Panc1 (cell line): ENCODE measurements around the gene INVS. TPM values are rescaled to one million over a fixed set of nuclear protein-coding genes. Genes with fewer than 3 reads are reported as not detected.

Experiments
- ATAC-seq: fragments of 200-7000 bp; cut with Tn5 transposase; 2 replicates; pipeline ENCODE4 v1.9.1; 2020; ENCODE audit warnings: mild to moderate bottlenecking, moderate library complexity
- BruUV-seq: library from RNA; stranded (reverse); fragments of 400-500 nt; replicated peaks from 2 replicates; lab custom pipeline; 2021; lab: Mats Ljungman, UMichigan
- CTCF ChIA-PET: fragments of 300-600 bp; sonication (Branson Sonifier 250); formaldehyde crosslinking; loops from one replicate; lab custom pipeline; 2022; ENCODE audit warnings: antibody characterized with exemption; lab: Charles Lee
- POLR2A ChIA-PET: fragments of 300-600 bp; sonication (Branson Sonifier 250); formaldehyde crosslinking; loops from one replicate; lab custom pipeline; 2022; ENCODE audit warnings: antibody characterized with exemption; lab: Charles Lee
- DNase-seq: peaks from one replicate; pipeline ENCODE4 v3.0.0-alpha.2; 2010; ENCODE audit warnings: low read depth, low spot score
- H3K27ac ChIP-seq: 2 replicates; pipeline ENCODE4 v1.5.1; 2011; ENCODE audit warnings: mild to moderate bottlenecking, low read length, inconsistent platforms
- H3K27me3 ChIP-seq: fragments of 200-500 bp; sonication (Bioruptor generic); 2 replicates; pipeline ENCODE4 v1.6.0; 2014; ENCODE audit warnings: low read length, inconsistent platforms; ENCODE audit not compliant: control insufficient read depth, insufficient read depth
- H3K36me3 ChIP-seq: fragments of 200-500 bp; sonication (Bioruptor generic); 2 replicates; pipeline ENCODE4 v1.5.1; 2014; ENCODE audit warnings: inconsistent platforms, mild to moderate bottlenecking, low read length, moderate library complexity; ENCODE audit not compliant: control insufficient read depth, insufficient read depth
- H3K4me1 ChIP-seq: 2 replicates; pipeline ENCODE4 v1.5.1; 2011; ENCODE audit warnings: inconsistent platforms, mild to moderate bottlenecking, low read length, moderate library complexity; ENCODE audit not compliant: control insufficient read depth, insufficient read depth
- H3K4me3 ChIP-seq, 2 experiments: 2 replicates each; pipeline ENCODE4 v1.5.1; 2011 to 2012; ENCODE audit warnings: low read depth in 2 of 2, low read length in 2 of 2, mild to moderate bottlenecking in 2 of 2, inconsistent platforms in 1 of 2, moderate library complexity in 1 of 2
- H3K9me3 ChIP-seq: fragments of 200-500 bp; sonication (Bioruptor generic); 2 replicates; pipeline ENCODE4 v1.5.1; 2014; ENCODE audit warnings: low read depth, mild to moderate bottlenecking, inconsistent platforms, low read length, moderate library complexity; ENCODE audit not compliant: control insufficient read depth, insufficient read depth
- POLR2AphosphoS5 ChIP-seq: IDR thresholded peaks from 2 replicates; pipeline ENCODE4 v1.6.1; 2012; ENCODE audit warnings: mild to moderate bottlenecking, low read depth, low read length, moderate library complexity
- SIN3A ChIP-seq: IDR thresholded peaks from 2 replicates; pipeline ENCODE4 v1.6.1; 2012; ENCODE audit warnings: low read depth, mild to moderate bottlenecking, low read length, moderate library complexity, borderline replicate concordance; ENCODE audit not compliant: insufficient read depth
- TCF7L2 ChIP-seq: IDR thresholded peaks from 2 replicates; pipeline ENCODE4 v1.6.1; 2011; ENCODE audit warnings: mild to moderate bottlenecking, low read depth, low read length, inconsistent platforms
- in situ Hi-C: cut with HindIII; loops from 2 replicates; pipeline ENCODE4 v1.10.0; 2016; ENCODE audit warnings: low sequenced_read_pairs, low pct_unique_long_range_greater_than_20kb
- intact Hi-C: fragments of 100-400 bp; cut with micrococcal nuclease; formaldehyde crosslinking; loops from one replicate; pipeline ENCODE4 v1.10.0; 2022; ENCODE audit not compliant: unreplicated experiment
- total RNA-seq: library from RNA; stranded (reverse); gene quantifications from one replicate; pipeline ENCODE4 v1.2.1, GENCODE V29; 2021; ENCODE audit not compliant: unreplicated experiment
- TF ChIP-seq, protein P1 (sequence below), 2 experiments: IDR thresholded peaks; 2 replicates each; pipeline ENCODE4 v1.6.1; 2011 to 2012; ENCODE audit warnings: low read depth in 2 of 2, control low read depth in 1 of 2, low read length in 1 of 2, mild to moderate bottlenecking in 1 of 2, moderate library complexity in 1 of 2; ENCODE audit not compliant: insufficient read depth in 1 of 2
- TF ChIP-seq, protein P2 (sequence below): fragments of 450-650 bp; IDR thresholded peaks from 2 replicates; pipeline ENCODE4 v1.5.1; 2017; ENCODE audit warnings: mild to moderate bottlenecking

Gene INVS
- total RNA-seq, 1 experiment from 2014 or later = 8.2 TPM

DNA sequence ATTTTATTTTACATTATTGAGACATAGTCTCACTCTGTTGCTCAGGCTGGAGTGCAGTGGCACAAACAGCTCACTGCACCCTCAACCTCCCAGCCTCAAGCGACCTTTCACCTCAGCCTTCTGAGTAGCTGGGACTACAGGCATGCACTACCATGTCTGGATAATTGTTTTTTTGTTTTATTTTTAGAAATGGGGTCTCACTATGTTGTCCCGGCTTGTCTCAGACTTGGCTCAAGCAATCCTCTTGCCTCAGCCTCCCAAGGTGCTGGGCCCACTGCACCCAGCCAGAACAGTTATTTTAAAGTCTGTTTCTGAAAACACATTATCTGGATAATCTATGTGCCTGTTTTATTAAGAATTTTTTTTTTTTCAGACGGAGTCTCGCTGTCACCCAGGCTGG lies 191.7 kb downstream of the INVS start:
- CTCF ChIA-PET = interaction anchor here (1.1 kb wide), 1 partner anchor 34 kb away, joined by 3 read pairs; no protein-coding TSS in a partner anchor
- intact Hi-C loops = no loop called here

GRCh38 chr9:100292414-100292813 lies 193.4 kb downstream of the INVS start:
- H3K4me1 ChIP-seq = no peaks in the 10 kb centered on the region
- ChIA-PET POLR2A (no interaction called here), CTCF (no interaction called here)
- DNase-seq = no peak
- no peak for TF ChIP-seq TCF7L2
- TF ChIP-seq, protein P1, sequence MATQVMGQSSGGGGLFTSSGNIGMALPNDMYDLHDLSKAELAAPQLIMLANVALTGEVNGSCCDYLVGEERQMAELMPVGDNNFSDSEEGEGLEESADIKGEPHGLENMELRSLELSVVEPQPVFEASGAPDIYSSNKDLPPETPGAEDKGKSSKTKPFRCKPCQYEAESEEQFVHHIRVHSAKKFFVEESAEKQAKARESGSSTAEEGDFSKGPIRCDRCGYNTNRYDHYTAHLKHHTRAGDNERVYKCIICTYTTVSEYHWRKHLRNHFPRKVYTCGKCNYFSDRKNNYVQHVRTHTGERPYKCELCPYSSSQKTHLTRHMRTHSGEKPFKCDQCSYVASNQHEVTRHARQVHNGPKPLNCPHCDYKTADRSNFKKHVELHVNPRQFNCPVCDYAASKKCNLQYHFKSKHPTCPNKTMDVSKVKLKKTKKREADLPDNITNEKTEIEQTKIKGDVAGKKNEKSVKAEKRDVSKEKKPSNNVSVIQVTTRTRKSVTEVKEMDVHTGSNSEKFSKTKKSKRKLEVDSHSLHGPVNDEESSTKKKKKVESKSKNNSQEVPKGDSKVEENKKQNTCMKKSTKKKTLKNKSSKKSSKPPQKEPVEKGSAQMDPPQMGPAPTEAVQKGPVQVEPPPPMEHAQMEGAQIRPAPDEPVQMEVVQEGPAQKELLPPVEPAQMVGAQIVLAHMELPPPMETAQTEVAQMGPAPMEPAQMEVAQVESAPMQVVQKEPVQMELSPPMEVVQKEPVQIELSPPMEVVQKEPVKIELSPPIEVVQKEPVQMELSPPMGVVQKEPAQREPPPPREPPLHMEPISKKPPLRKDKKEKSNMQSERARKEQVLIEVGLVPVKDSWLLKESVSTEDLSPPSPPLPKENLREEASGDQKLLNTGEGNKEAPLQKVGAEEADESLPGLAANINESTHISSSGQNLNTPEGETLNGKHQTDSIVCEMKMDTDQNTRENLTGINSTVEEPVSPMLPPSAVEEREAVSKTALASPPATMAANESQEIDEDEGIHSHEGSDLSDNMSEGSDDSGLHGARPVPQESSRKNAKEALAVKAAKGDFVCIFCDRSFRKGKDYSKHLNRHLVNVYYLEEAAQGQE (IDR thresholded peaks at IDR 0.05; ENCODE audit: insufficient read depth in 1 of 2, low read depth in 2 of 2, low read length in 1 of 2) = no peak
- TF ChIP-seq, protein P2, sequence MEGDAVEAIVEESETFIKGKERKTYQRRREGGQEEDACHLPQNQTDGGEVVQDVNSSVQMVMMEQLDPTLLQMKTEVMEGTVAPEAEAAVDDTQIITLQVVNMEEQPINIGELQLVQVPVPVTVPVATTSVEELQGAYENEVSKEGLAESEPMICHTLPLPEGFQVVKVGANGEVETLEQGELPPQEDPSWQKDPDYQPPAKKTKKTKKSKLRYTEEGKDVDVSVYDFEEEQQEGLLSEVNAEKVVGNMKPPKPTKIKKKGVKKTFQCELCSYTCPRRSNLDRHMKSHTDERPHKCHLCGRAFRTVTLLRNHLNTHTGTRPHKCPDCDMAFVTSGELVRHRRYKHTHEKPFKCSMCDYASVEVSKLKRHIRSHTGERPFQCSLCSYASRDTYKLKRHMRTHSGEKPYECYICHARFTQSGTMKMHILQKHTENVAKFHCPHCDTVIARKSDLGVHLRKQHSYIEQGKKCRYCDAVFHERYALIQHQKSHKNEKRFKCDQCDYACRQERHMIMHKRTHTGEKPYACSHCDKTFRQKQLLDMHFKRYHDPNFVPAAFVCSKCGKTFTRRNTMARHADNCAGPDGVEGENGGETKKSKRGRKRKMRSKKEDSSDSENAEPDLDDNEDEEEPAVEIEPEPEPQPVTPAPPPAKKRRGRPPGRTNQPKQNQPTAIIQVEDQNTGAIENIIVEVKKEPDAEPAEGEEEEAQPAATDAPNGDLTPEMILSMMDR = no peak
- TF ChIP-seq POLR2AphosphoS5 = no peak
- TF ChIP-seq SIN3A = no peak
- in situ Hi-C loops (no loop called here), intact Hi-C loops (no loop called here)
- no peaks in the 10 kb centered on the region for H3K9me3 ChIP-seq
- no peak for ATAC-seq
- no peak overlapping the region for H3K4me3 ChIP-seq
- no peaks in the 10 kb centered on the region for H3K36me3 ChIP-seq
- no TSS peak for BruUV-seq
- no peaks in the 10 kb centered on the region for H3K27me3 ChIP-seq
- no peak overlapping the region for H3K27ac ChIP-seq

More for the DNA sequence above, 191.7 kb downstream of the INVS start:
- no peaks in the 10 kb centered on the region for H3K36me3 ChIP-seq
- H3K27ac ChIP-seq = no peak overlapping the region
- POLR2A ChIA-PET = no interaction called here
- no peak for DNase-seq
- ATAC-seq = no peak
- no peaks in the 10 kb centered on the region for H3K9me3 ChIP-seq
- BruUV-seq = no TSS peak
- TF ChIP-seq, protein P2 = no peak
- TF ChIP-seq, protein P1 (IDR thresholded peaks at IDR 0.05; ENCODE audit: insufficient read depth in 1 of 2, low read depth in 2 of 2, low read length in 1 of 2) = no peak
- TF ChIP-seq SIN3A = no peak
- TF ChIP-seq TCF7L2 = no peak
- no peak for TF ChIP-seq POLR2AphosphoS5
- in situ Hi-C loops = no loop called here
- H3K4me1 ChIP-seq = no peaks in the 10 kb centered on the region
- H3K4me3 ChIP-seq = no peak overlapping the region
- H3K27me3 ChIP-seq = no peaks in the 10 kb centered on the region
